SU-DHL-6 (cell line): ENCODE data around the gene INPP4B.

Experiments used
- H2AFZ ChIP-seq: fragments of 200-600 bp; sonication (generic); 2 replicates; pipeline ENCODE4 v1.6.1; 2014; ENCODE audit warnings: low read depth, mild to moderate bottlenecking, moderate library complexity, mixed read lengths, antibody characterized with exemption, low read length; ENCODE audit not compliant: severe bottlenecking
- H3F3A ChIP-seq: fragments of 200-600 bp; shearing (Covaris generic); 2 replicates; pipeline ENCODE4 v1.6.0; 2016; ENCODE audit warnings: antibody characterized with exemption, mild to moderate bottlenecking; ENCODE audit not compliant: insufficient read depth
- H3K27ac ChIP-seq: fragments of 200-600 bp; sonication (generic); 2 replicates; pipeline ENCODE4 v1.5.1; 2016; ENCODE audit warnings: low read depth, mild to moderate bottlenecking, low read length, moderate library complexity, mixed read lengths
- H3K27me3 ChIP-seq: fragments of 200-600 bp; sonication (generic), shearing (Covaris generic); 2 replicates; pipeline ENCODE4 v1.6.0; 2014; ENCODE audit warnings: mild to moderate bottlenecking, low read length
- H3K36me3 ChIP-seq: fragments of 200-600 bp; sonication (generic); 2 replicates; pipeline ENCODE4 v1.6.1; 2014; ENCODE audit warnings: mild to moderate bottlenecking, low read length, mixed read lengths
- H3K4me2 ChIP-seq: fragments of 300-600, 200-600 bp; shearing (Covaris generic), sonication (generic); 2 replicates; pipeline ENCODE4 v1.6.0; 2014; ENCODE audit warnings: low read length, low read depth, mild to moderate bottlenecking; ENCODE audit not compliant: poor library complexity, severe bottlenecking
- H3K4me3 ChIP-seq: fragments of 200-600 bp; sonication (generic); 2 replicates; pipeline ENCODE4 v1.5.1; 2014; ENCODE audit warnings: antibody characterized with exemption, low read length, mild to moderate bottlenecking, mixed read lengths; ENCODE audit not compliant: insufficient read depth, poor library complexity, severe bottlenecking
- H3K79me2 ChIP-seq: fragments of 200-600 bp; sonication (generic); 2 replicates; pipeline ENCODE4 v1.6.1; 2014; ENCODE audit warnings: mild to moderate bottlenecking, low read length, moderate library complexity; ENCODE audit not compliant: insufficient read depth
- H3K9ac ChIP-seq: fragments of 200-600 bp; sonication (generic); 2 replicates; pipeline ENCODE4 v1.7.0; 2014; ENCODE audit warnings: mild to moderate bottlenecking, low read length
- H3K9me2 ChIP-seq: fragments of 200-600 bp; sonication (generic); replicated peaks from 2 replicates; pipeline ENCODE4 v1.6.1; 2014; ENCODE audit warnings: low read length; ENCODE audit not compliant: insufficient read depth
- H3K9me3 ChIP-seq: fragments of 200-600 bp; sonication (generic); 2 replicates; pipeline ENCODE4 v1.6.1; 2014; ENCODE audit warnings: low read length, mixed read lengths; ENCODE audit not compliant: insufficient read depth
- H4K20me1 ChIP-seq: fragments of 200-600 bp; sonication (generic); 2 replicates; pipeline ENCODE4 v1.6.1; 2014; ENCODE audit warnings: low read depth, mild to moderate bottlenecking, antibody characterized with exemption, low read length, moderate library complexity, mixed read lengths
- EZH2phosphoT487 ChIP-seq: fragments of 200-600 bp; sonication (generic), shearing (Covaris generic); conservative IDR thresholded peaks from 2 replicates; pipeline ENCODE4 v1.6.1; 2018; ENCODE audit warnings: mild to moderate bottlenecking, antibody characterized with exemption, low read length, moderate library complexity, mixed read lengths
- TF ChIP-seq, protein P1 (sequence below): fragments of 200-600 bp; sonication (generic); IDR thresholded peaks from one replicate; pipeline ENCODE4 v1.5.1; 2017; ENCODE audit warnings: antibody characterized with exemption, mild to moderate bottlenecking, low read length, moderate library complexity; ENCODE audit not compliant: insufficient read depth, poor library complexity, severe bottlenecking

INPP4B gene

DNA sequence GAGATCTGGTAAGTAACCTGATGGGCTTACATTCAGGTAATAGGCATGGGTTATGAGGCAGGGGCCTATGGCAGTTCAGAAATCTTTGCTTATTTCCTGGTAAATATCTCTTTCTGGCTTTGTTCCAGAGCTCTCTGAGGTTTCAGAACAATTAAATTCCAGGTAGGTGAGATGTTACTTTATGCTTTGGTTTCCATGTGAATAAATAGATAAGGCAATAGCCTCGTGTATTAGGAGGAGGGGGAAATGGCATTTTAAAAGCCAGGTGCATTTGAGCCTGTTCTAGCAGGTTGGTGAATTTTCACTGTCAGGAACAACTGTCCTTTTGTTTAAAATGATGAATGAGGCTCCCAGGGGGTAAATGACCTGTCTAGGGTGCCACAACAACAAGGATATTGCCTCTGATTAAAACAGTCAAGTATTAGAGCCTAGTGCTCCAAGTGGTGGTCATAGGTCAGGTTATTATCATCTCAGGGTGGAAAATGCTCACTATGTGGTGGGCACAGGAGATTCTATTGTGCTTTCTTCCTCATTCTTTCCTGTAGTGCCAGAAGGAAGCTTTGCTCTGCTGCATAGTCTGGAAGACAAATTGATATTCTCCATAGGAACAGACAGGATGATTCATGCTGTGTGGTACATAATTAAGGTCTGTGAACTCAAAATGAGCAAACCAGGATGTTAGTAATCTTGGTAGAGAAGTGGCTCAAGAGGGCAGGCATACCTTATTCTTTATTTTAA lies 296.2 kb downstream of the INPP4B start:
- TF ChIP-seq EZH2phosphoT487 = no peak
- TF ChIP-seq, protein P1, sequence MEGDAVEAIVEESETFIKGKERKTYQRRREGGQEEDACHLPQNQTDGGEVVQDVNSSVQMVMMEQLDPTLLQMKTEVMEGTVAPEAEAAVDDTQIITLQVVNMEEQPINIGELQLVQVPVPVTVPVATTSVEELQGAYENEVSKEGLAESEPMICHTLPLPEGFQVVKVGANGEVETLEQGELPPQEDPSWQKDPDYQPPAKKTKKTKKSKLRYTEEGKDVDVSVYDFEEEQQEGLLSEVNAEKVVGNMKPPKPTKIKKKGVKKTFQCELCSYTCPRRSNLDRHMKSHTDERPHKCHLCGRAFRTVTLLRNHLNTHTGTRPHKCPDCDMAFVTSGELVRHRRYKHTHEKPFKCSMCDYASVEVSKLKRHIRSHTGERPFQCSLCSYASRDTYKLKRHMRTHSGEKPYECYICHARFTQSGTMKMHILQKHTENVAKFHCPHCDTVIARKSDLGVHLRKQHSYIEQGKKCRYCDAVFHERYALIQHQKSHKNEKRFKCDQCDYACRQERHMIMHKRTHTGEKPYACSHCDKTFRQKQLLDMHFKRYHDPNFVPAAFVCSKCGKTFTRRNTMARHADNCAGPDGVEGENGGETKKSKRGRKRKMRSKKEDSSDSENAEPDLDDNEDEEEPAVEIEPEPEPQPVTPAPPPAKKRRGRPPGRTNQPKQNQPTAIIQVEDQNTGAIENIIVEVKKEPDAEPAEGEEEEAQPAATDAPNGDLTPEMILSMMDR = no peak
- Histone ChIP-seq H3K36me3 (no peaks in the 10 kb centered on the region), H3K9me2 (no peaks in the 10 kb centered on the region), H3K4me2 (no peak overlapping the region), H3F3A (no peaks in the 10 kb centered on the region), H3K9me3 (no peaks in the 10 kb centered on the region), H3K27me3 (no peaks in the 10 kb centered on the region), H4K20me1 (no peaks in the 10 kb centered on the region), H3K9ac (no peak overlapping the region), H2AFZ (no peak overlapping the region), H3K79me2 (no peaks in the 10 kb centered on the region), H3K4me3 (no peak overlapping the region), H3K27ac (no peak overlapping the region)

DNA sequence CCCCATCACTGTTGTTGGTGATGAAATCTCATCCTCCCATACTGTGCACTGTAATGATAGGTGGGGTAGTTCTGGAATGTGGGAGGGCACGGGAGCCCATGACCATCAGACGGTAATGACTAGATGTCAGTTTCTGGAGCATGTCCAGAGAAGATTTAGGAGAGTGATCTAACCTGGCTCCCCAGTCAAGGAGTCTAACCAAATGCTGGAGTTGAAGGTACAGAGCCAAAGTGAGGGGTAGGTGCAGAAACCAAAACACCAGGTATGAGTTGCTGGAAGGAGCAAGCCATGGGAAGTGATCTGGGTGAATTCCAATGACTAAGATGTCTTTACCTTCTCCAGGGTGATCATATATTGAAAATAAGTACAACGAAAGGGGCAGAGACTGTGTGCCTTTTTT lies 296.9 kb downstream of the INPP4B start:
- Histone ChIP-seq H3K27ac (no peak overlapping the region), H3K36me3 (no peaks in the 10 kb centered on the region), H2AFZ (no peak overlapping the region), H3K9me2 (no peaks in the 10 kb centered on the region), H3K4me3 (no peak overlapping the region), H3F3A (no peaks in the 10 kb centered on the region), H3K9me3 (no peaks in the 10 kb centered on the region), H4K20me1 (no peaks in the 10 kb centered on the region), H3K27me3 (no peaks in the 10 kb centered on the region), H3K9ac (no peak overlapping the region), H3K4me2 (no peak overlapping the region), H3K79me2 (no peaks in the 10 kb centered on the region)
- TF ChIP-seq EZH2phosphoT487 = no peak
- TF ChIP-seq, protein P1 = no peak

DNA sequence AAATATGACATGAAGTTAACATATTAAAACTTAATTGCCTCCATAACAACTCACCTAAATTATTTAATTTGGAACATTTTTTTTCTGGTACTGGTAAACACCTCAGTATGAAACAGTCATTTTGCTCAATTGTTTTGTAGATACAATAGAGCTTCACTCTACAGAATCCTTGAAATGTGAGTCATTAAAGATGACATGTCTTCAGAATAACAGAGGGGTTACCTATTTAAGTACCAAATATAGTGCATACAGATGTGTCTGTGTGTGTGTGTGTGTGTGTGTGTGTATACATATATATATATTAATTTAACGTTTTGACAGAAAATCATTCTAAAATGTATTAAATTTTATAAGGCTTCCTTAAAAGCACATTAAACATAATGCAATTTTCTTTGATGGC lies 297.6 kb downstream of the INPP4B start:
- Histone ChIP-seq H3K9me3 (no peaks in the 10 kb centered on the region), H3F3A (no peaks in the 10 kb centered on the region), H4K20me1 (no peaks in the 10 kb centered on the region), H2AFZ (no peak overlapping the region), H3K9ac (no peak overlapping the region), H3K27ac (no peak overlapping the region), H3K36me3 (no peaks in the 10 kb centered on the region), H3K27me3 (no peaks in the 10 kb centered on the region), H3K79me2 (no peaks in the 10 kb centered on the region), H3K4me3 (no peak overlapping the region), H3K4me2 (no peak overlapping the region), H3K9me2 (no peaks in the 10 kb centered on the region)
- TF ChIP-seq EZH2phosphoT487 = no peak
- TF ChIP-seq, protein P1 = no peak
